PC-9 (cell line): ENCODE results near the gene UBE2L3. TPM values are rescaled to one million over a fixed set of nuclear protein-coding genes. Genes with fewer than 3 reads are reported as not detected.
"Not testable (repeated sequence)": the region's sequence is repeated elsewhere in the genome, so short reads cannot be mapped to it uniquely, and the experiment has no call there.

ENCODE experiments used
- BruUV-seq: library from RNA; stranded (reverse); fragments of 400-500 nt; replicated peaks from 2 replicates; lab custom pipeline; 2021; lab: Mats Ljungman, UMichigan
- CTCF ChIA-PET: fragments of 300-600 bp; sonication (Branson Sonifier 250); formaldehyde crosslinking; loops from one replicate; lab custom pipeline; 2022; ENCODE audit warnings: antibody characterized with exemption; lab: Charles Lee
- POLR2A ChIA-PET: fragments of 300-600 bp; sonication (Branson Sonifier 250); formaldehyde crosslinking; loops from one replicate; lab custom pipeline; 2022; ENCODE audit warnings: antibody characterized with exemption; ENCODE audit not compliant: unreplicated experiment; lab: Charles Lee
- DNase-seq, 2 experiments: peaks; one replicate each; pipeline versions ENCODE4 v3.0.0 to v3.0.0-alpha.2; 2015 to 2022; ENCODE audit warnings: mixed read lengths in 1 of 2
- H2AFZ ChIP-seq: fragments of 200-600 bp; sonication (generic); 2 replicates; pipeline ENCODE4 v1.8.1; 2017; ENCODE audit warnings: antibody characterized with exemption
- H3F3A ChIP-seq: fragments of 200-600 bp; sonication (generic); 2 replicates; pipeline ENCODE4 v1.8.1; 2017; ENCODE audit warnings: antibody characterized with exemption, mild to moderate bottlenecking, low read depth; ENCODE audit not compliant: insufficient read depth
- H3K27ac ChIP-seq: fragments of 200-600 bp; sonication (generic); 2 replicates; pipeline ENCODE4 v1.6.1; 2016; ENCODE audit warnings: mixed run types
- H3K27me3 ChIP-seq: fragments of 200-600 bp; sonication (generic); 2 replicates; pipeline ENCODE4 v1.6.1; 2016; ENCODE audit warnings: low read depth, mixed run types; ENCODE audit not compliant: insufficient read depth
- H3K36me3 ChIP-seq: fragments of 200-600 bp; sonication (generic); 2 replicates; pipeline ENCODE4 v1.6.1; 2016; ENCODE audit warnings: low read depth, mixed run types
- H3K4me1 ChIP-seq: fragments of 200-600 bp; sonication (generic); replicated peaks from 2 replicates; pipeline ENCODE4 v1.6.1; 2016; ENCODE audit warnings: mixed run types; ENCODE audit not compliant: insufficient read depth
- H3K4me2 ChIP-seq: fragments of 200-600 bp; sonication (generic); 2 replicates; pipeline ENCODE4 v1.6.1; 2017; ENCODE audit warnings: mixed run types
- H3K4me3 ChIP-seq: fragments of 200-600 bp; sonication (generic); 2 replicates; pipeline ENCODE4 v1.6.1; 2016; ENCODE audit warnings: mixed run types
- H3K79me2 ChIP-seq: fragments of 200-600 bp; sonication (generic); 2 replicates; pipeline ENCODE4 v1.6.1; 2017; ENCODE audit warnings: low read depth, mixed run types
- H3K9me2 ChIP-seq: fragments of 200-600 bp; sonication (generic); 2 replicates; pipeline ENCODE4 v1.8.1; 2017; ENCODE audit warnings: mild to moderate bottlenecking; ENCODE audit not compliant: insufficient read depth
- H3K9me3 ChIP-seq: fragments of 200-600 bp; sonication (generic); 2 replicates; pipeline ENCODE4 v1.8.1; 2016; ENCODE audit warnings: low read depth; ENCODE audit not compliant: insufficient read depth
- H4K20me1 ChIP-seq: fragments of 200-600 bp; sonication (generic); 2 replicates; pipeline ENCODE4 v1.8.1; 2017; ENCODE audit not compliant: insufficient read depth
- intact Hi-C: fragments of 100-400 bp; cut with micrococcal nuclease; formaldehyde crosslinking; loops from one replicate; pipeline ENCODE4 v1.10.0; 2022; ENCODE audit not compliant: unreplicated experiment
- total RNA-seq: library from RNA; stranded (reverse); gene quantifications from 2 replicates; pipeline ENCODE4 v1.2.3, GENCODE V29; 2021

The UBE2L3 gene
- total RNA-seq, 1 experiment from 2014 or later: 55.8 TPM

GRCh38 chr22:21544432-21545322 lies 22.8 kb upstream of the UBE2L3 start:
- POLR2A ChIA-PET, H3K4me1 ChIP-seq, H3K27me3 ChIP-seq, intact Hi-C loops, DNase-seq, H3K36me3 ChIP-seq, H3K4me2 ChIP-seq, H3K9me2 ChIP-seq, H3F3A ChIP-seq, CTCF ChIA-PET, H3K27ac ChIP-seq, H3K79me2 ChIP-seq, H2AFZ ChIP-seq, BruUV-seq, H4K20me1 ChIP-seq, H3K4me3 ChIP-seq, H3K9me3 ChIP-seq: not testable (repeated sequence)

GRCh38 chr22:21549558-21549957 lies 18.0 kb upstream of the UBE2L3 start:
- H3K4me2 ChIP-seq, H3K27me3 ChIP-seq, DNase-seq, BruUV-seq, H3K79me2 ChIP-seq, H2AFZ ChIP-seq, H3K4me3 ChIP-seq, H3F3A ChIP-seq, CTCF ChIA-PET, H3K4me1 ChIP-seq, intact Hi-C loops, POLR2A ChIA-PET, H3K9me2 ChIP-seq, H3K9me3 ChIP-seq, H3K27ac ChIP-seq, H3K36me3 ChIP-seq, H4K20me1 ChIP-seq: not testable (repeated sequence)

GRCh38 chr22:21550008-21550677 lies 17.4 kb upstream of the UBE2L3 start:
- H3K27ac ChIP-seq, H3K4me1 ChIP-seq, H3K27me3 ChIP-seq, H4K20me1 ChIP-seq, H3K9me3 ChIP-seq, CTCF ChIA-PET, H2AFZ ChIP-seq, H3K4me2 ChIP-seq, DNase-seq, H3K36me3 ChIP-seq, H3K79me2 ChIP-seq, intact Hi-C loops, H3K9me2 ChIP-seq, POLR2A ChIA-PET, BruUV-seq, H3K4me3 ChIP-seq, H3F3A ChIP-seq: not testable (repeated sequence)

GRCh38 chr22:21550678-21551047 lies 16.9 kb upstream of the UBE2L3 start:
- DNase-seq, H3K4me2 ChIP-seq, H3K9me3 ChIP-seq, H3K79me2 ChIP-seq, H3K27me3 ChIP-seq, POLR2A ChIA-PET, H2AFZ ChIP-seq, H3K4me1 ChIP-seq, CTCF ChIA-PET, intact Hi-C loops, H3K27ac ChIP-seq, H3K36me3 ChIP-seq, BruUV-seq, H3K9me2 ChIP-seq, H3F3A ChIP-seq, H4K20me1 ChIP-seq, H3K4me3 ChIP-seq: not testable (repeated sequence)

- H3K27ac ChIP-seq, DNase-seq, H3K9me2 ChIP-seq, H3K27me3 ChIP-seq, H3K79me2 ChIP-seq, H3F3A ChIP-seq, CTCF ChIA-PET, H3K4me3 ChIP-seq, H3K36me3 ChIP-seq, H3K9me3 ChIP-seq, intact Hi-C loops, BruUV-seq, H2AFZ ChIP-seq, POLR2A ChIA-PET, H3K4me2 ChIP-seq, H3K4me1 ChIP-seq, H4K20me1 ChIP-seq: not testable (repeated sequence)
Measured at GRCh38 chr22:21551361-21551760, 16.2 kb upstream of the UBE2L3 start, which contains the start of gene RIMBP3C. RIMBP3C (minus strand) TSS chr22:21551461; CDS start chr22:21550976, 485 bp downstream.

- H3K4me1 ChIP-seq, BruUV-seq, H3K9me3 ChIP-seq, H3K27ac ChIP-seq, H2AFZ ChIP-seq, H3K27me3 ChIP-seq, DNase-seq, H3K4me3 ChIP-seq, H4K20me1 ChIP-seq, CTCF ChIA-PET, H3K9me2 ChIP-seq, intact Hi-C loops, H3F3A ChIP-seq, H3K36me3 ChIP-seq, POLR2A ChIA-PET, H3K4me2 ChIP-seq, H3K79me2 ChIP-seq: not testable (repeated sequence)
Measured at GRCh38 chr22:21559345-21560125, 8.0 kb upstream of the UBE2L3 start.

- H3K79me2 ChIP-seq, H3K4me3 ChIP-seq, H3K27me3 ChIP-seq, DNase-seq, CTCF ChIA-PET, BruUV-seq, H3K4me1 ChIP-seq, H3K27ac ChIP-seq, H4K20me1 ChIP-seq, H3F3A ChIP-seq, H3K9me3 ChIP-seq, intact Hi-C loops, H3K9me2 ChIP-seq, H3K4me2 ChIP-seq, H3K36me3 ChIP-seq, H2AFZ ChIP-seq: not testable (repeated sequence)
- POLR2A ChIA-PET: interaction anchor here (0.6 kb wide), 1 partner anchor 188 kb away, joined by 16 read pairs; no protein-coding TSS in a partner anchor
Measured at GRCh38 chr22:21560657-21561056, 6.9 kb upstream of the UBE2L3 start.
